ENCODE results near the gene SLC37A2. TPM values are rescaled to one million over a fixed set of nuclear protein-coding genes. Genes with fewer than 3 reads are reported as not detected.

Gene SLC37A2
- total RNA-seq, 1 donor from 2014 or later: 3.3 TPM

DNA sequence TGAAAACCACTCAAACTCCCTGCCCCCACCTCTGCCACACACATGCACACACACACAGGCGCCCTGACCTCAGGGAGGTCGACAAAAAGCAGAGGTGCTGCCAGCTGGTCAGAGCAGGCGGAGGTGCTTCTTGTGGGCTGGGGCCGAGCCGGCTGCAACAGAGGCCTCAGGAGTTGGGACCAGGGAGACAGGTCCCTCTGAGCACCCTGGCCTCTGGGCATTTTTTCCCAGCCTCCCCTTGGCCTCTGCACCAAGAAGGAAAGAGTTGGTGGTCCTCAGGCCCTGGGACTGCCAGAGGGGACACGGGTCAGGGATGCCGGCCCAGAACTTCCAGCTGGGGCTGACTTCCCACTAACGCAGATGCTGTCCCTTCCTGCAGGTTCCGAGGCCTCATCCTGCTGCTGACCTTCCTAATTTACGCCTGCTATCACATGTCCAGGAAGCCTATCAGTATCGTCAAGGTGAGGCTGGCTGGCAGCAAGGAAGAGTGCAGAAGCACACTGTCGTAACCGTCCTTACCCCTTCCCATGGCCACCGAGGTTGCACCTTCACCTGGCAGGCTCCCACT is 13.4 kb downstream of the SLC37A2 start:
- Mint-ChIP-seq H3K4me1 (peaks cover 5% of the 10 kb centered on the region), H3K9me3 (no peaks in the 10 kb centered on the region)

DNA sequence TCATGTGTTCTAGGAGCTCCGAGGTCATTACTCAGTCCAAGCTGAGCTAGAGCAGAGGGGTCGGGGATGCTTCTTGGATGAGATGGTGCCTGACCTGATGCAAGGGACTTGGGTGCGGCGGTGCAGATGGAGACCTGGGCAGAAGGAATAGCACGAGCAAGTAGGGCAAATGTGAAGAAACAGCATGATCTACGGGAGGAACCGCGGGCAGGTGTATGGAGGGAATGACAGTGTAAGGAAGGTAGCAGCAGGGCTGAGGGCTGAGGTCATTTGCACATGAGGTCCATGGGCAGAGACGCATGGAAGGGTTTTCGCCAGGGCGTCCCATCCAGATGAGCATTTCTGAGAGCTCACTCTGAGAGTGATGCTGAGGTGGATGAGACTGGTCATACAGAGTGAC is 14.9 kb downstream of the SLC37A2 start:
- peaks cover 3% of the 10 kb centered on the region for H3K4me1 Mint-ChIP-seq
- Histone ChIP-seq H3K4me2 (no peak overlapping the region), H2AFZ (replicated peaks) (no peak overlapping the region), H3K36me3 (no peaks in the 10 kb centered on the region), H3K27me3 (no peaks in the 10 kb centered on the region), H3K79me2 (ENCODE audit: low read depth) (no peaks in the 10 kb centered on the region), H3K9ac (no peak overlapping the region), H4K20me1 (ENCODE audit: low read depth) (no peaks in the 10 kb centered on the region), H3F3A (ENCODE audit: low read depth) (no peaks in the 10 kb centered on the region), H3K9me3 (ENCODE audit: low read depth) (no peaks in the 10 kb centered on the region), H3K27ac (no peak overlapping the region), H3K4me3 (no peak overlapping the region), H3K4me1 (peaks cover 4% of the 10 kb centered on the region)
- no peak overlapping the region for H3K4me3 Mint-ChIP-seq
- TF ChIP-seq EZH2 (IDR thresholded peaks at IDR 0.05): no peak
- TF ChIP-seq CTCF (IDR thresholded peaks at IDR 0.05): no peak
- TF ChIP-seq EZH2phosphoT487 (IDR thresholded peaks at IDR 0.05): no peak
- no peak for DNase-seq (ENCODE audit: low spot score)
- H3K27me3 Mint-ChIP-seq (ENCODE audit: insufficient read depth, low read depth): peaks cover 16% of the 10 kb centered on the region
- no peaks in the 10 kb centered on the region for H3K36me3 Mint-ChIP-seq
- no peak overlapping the region for H3K27ac Mint-ChIP-seq
- no peaks in the 10 kb centered on the region for H3K9me3 Mint-ChIP-seq

More for the DNA sequence above, 13.4 kb downstream of the SLC37A2 start:
- Mint-ChIP-seq H3K27me3 (ENCODE audit: insufficient read depth, low read depth) (peaks cover 11% of the 10 kb centered on the region), H3K4me3 (no peak overlapping the region), H3K36me3 (no peaks in the 10 kb centered on the region), H3K27ac (peak overlapping the region; percentile 18)
- no peak for TF ChIP-seq CTCF (IDR thresholded peaks at IDR 0.05)
- TF ChIP-seq EZH2 (IDR thresholded peaks at IDR 0.05): no peak
- TF ChIP-seq EZH2phosphoT487 (IDR thresholded peaks at IDR 0.05): no peak
- no peak for DNase-seq (ENCODE audit: low spot score)
- Histone ChIP-seq H3K4me3 (no peak overlapping the region), H3K4me2 (no peak overlapping the region), H3K9me3 (ENCODE audit: low read depth) (no peaks in the 10 kb centered on the region), H3K36me3 (no peaks in the 10 kb centered on the region), H4K20me1 (ENCODE audit: low read depth) (no peaks in the 10 kb centered on the region), H3F3A (ENCODE audit: low read depth) (no peaks in the 10 kb centered on the region), H3K27ac (no peak overlapping the region), H3K27me3 (no peaks in the 10 kb centered on the region), H3K79me2 (ENCODE audit: low read depth) (no peaks in the 10 kb centered on the region), H2AFZ (replicated peaks) (no peak overlapping the region), H3K9ac (no peak overlapping the region), H3K4me1 (peaks cover 4% of the 10 kb centered on the region)

GRCh38 chr11:125078516-125079140 is 15.5 kb downstream of the SLC37A2 start:
- Mint-ChIP-seq H3K36me3 (no peaks in the 10 kb centered on the region), H3K27ac (no peak overlapping the region)

More at GRCh38 chr11:125078516-125079140, 15.5 kb downstream of the SLC37A2 start:
- Mint-ChIP-seq H3K27me3 (ENCODE audit: insufficient read depth, low read depth) (peaks cover 16% of the 10 kb centered on the region), H3K4me3 (no peak overlapping the region), H3K4me1 (peaks cover 7% of the 10 kb centered on the region), H3K9me3 (no peaks in the 10 kb centered on the region)
- no peak for TF ChIP-seq EZH2 (IDR thresholded peaks at IDR 0.05)
- no peak for TF ChIP-seq CTCF (IDR thresholded peaks at IDR 0.05)
- TF ChIP-seq EZH2phosphoT487 (IDR thresholded peaks at IDR 0.05): no peak
- H3K36me3 ChIP-seq: no peaks in the 10 kb centered on the region
- no peaks in the 10 kb centered on the region for H3K27me3 ChIP-seq
- H3K4me3 ChIP-seq: no peak overlapping the region
- no peak overlapping the region for H3K27ac ChIP-seq
- no peak overlapping the region for H3K9ac ChIP-seq
- no peaks in the 10 kb centered on the region for H3K9me3 ChIP-seq (ENCODE audit: low read depth)
- H3K4me1 ChIP-seq: peaks cover 4% of the 10 kb centered on the region
- H2AFZ ChIP-seq (replicated peaks): no peak overlapping the region
- no peak for DNase-seq (ENCODE audit: low spot score)
- no peak overlapping the region for H3K4me2 ChIP-seq
- no peaks in the 10 kb centered on the region for H3K79me2 ChIP-seq (ENCODE audit: low read depth)
- H4K20me1 ChIP-seq (ENCODE audit: low read depth): no peaks in the 10 kb centered on the region
- no peaks in the 10 kb centered on the region for H3F3A ChIP-seq (ENCODE audit: low read depth)
